ENCODE measurements around the gene RAP1A.
A peak's percentile ranks its signal among the peaks of the same experiment; 100 is the strongest.
"Not testable (repeated sequence)": the region's sequence is repeated elsewhere in the genome, so short reads cannot be mapped to it uniquely, and the experiment has no call there.

RAP1A gene

DNA sequence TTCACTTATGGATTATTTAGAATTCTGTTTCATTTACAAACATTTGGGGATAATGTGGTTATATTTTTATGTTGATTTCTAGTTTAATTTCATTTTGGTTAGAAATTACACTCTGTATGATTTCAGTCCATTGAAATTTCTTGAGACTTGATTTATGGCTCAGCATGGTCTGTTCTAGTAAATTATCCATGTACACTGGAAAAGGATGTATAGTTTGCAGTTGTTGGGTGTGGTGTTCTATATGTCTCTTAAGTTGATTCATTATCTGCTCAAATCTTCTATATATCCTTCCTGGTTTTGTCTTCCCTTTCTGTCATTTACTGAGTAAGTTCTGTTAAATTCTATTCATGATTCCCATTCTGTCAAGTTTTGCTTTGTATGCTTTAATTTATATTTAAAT, 52.3 kb downstream of the RAP1A start:
- DNase-seq, result no peak

DNA sequence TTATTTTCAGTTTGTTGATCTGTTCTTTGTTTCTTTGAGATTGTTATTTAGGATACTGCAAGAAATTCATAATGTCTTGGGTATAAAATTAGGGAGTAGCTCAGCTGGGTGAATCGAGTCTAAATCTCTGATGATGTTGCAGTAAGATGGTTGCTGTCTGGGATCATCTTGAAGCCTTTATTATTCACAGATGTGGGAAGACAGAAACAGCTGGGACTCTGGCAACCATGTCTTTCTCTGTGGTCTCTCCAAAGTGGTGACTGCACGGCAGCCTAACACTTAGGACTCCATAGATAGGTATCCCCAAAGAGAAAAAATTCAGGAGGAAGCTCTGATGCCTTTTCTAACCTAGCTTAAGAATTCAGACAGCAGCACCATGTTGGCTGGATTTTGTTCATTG, 52.7 kb downstream of the RAP1A start:
- no peak for DNase-seq

DNA sequence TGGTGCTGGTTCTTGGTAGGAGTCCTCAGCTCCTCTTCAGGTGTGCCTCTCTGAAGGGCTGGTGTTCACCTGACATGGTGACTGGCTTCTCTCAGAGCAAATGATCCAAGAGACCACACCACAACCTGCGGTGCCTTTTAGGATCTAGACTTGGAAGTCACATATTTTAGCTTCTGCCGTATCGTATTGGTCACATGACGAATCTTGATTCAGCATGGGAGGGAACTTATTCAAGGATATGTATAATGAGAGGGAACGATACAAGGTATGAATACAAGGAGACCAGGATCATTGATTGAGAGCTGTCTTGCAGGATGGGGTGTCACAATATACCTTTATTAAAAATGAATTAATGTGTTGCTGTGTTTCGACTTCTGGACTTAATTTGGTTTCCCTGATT, 58.0 kb downstream of the RAP1A start:
- no peak for DNase-seq

DNA sequence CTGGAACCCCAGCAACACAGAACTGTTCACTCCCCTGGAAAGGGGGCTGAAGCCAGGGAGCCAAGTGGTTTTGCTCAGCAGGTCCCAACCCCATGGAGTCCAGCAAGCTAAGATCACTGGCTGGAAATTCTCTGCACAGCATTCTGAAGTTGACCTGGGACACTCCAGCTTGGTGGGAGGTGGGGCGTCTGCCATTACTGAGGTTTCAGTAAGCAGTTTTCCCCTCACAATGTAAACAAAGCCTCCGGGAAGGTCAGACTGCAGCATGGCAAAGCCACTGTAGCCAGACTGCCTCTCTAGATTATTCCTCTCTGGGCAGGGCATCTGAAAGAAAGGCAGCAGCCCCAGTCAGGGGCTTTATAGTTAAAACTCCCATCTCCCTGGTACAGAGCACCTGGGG, 60.0 kb downstream of the RAP1A start:
- no peak for DNase-seq

DNA sequence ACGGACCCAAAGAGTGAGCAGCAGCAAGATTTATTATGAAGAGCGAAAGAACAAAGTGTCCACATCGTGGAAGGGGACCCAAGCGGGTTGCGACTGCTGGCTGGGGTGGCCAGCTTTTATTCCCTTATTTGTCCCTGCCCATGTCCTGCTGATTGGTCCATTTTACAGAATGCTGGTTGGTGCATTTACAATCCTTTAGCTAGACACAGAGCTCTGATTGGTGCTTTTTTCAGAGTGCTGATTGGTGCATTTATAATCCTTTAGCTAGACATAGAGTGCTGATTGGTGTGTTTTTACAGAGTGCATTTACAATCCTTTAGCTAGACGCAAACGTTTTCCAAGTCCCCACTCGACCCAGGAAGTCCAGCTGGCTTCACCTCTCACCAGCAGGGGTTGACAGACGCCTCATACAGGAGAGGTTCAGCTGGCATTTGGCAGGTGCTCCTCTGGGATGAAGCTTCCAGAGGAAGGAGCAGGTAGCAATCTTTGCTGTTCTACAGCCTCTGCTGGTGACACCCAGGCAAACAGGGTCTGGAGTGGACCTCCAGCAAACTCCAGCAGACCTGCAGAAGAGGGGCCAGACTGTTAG, 60.7 kb downstream of the RAP1A start:
- not testable (repeated sequence) for DNase-seq

DNA sequence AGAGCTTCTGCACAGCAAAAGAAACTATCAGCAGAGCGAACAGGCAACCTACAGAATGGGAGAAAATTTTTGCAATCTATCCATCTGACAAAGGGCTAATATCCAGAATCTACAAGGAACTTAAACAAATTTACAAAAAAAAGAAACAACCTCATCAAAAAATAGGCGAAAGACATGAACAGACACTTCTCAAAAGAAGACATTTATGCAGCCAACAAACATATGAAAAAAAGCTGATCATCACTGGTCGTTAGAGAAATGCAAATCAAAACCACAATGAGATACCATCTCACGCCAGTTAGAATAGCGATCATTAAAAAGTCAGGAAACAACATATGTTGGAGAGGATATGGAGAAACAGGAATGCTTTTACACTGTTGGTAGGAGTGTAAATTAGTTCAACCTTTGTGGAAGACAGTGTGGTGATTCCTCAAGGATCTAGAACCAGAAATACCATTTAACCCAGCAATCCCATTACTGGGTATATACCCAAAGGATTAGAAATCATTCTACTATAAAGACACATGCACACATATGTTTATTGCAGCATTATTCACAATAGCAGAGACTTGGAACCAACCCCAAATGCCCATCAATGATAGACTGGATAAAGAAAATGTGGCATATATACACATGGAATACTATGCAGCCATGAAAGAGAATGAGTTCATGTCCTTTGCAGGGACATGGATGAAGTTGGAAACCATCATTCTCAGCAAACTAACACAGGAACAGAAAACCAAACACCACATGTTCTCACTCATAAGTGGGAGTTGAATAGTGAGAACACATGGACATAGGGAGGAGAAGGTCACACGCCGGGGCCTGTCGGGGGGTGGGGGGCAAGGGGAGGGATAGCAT, 65.9 kb downstream of the RAP1A start:
- not testable (repeated sequence) for DNase-seq

DNA sequence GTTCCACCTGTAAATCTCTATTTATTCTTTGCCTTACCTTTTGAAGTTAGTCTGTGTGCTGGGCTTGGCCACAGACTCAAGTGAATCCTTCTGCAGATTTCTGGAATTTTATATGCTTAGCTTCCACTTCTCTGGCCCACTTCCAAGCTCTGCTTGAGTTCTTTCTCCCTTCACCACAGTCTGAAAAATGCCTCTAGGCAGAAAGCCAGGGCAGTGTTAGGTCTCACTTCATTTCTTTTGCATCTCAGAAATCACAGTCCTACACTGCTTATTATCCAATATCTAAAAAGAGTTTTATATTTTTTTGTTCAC, 70.7 kb downstream of the RAP1A start:
- DNase-seq, result peak; percentile 84

DNA sequence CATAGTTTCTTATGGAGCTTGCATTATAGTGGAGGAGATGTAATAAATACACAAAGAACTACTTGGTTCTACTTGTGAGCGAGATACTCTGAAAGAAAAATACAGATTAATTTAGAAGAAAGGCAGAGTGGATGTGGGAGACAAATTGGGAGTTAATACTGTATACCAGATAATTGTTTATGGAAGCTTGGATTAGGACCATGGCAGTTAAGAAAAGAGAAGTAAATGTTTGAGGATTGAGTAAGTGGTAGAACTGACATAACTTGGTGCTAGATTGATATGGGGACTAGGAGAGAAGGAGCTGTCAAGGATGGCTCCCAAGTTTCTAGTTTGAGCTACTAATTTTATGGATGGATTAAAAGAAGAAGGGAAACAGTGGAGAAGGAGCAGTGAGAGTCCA, 72.3 kb downstream of the RAP1A start:
- no peak for DNase-seq

DNA sequence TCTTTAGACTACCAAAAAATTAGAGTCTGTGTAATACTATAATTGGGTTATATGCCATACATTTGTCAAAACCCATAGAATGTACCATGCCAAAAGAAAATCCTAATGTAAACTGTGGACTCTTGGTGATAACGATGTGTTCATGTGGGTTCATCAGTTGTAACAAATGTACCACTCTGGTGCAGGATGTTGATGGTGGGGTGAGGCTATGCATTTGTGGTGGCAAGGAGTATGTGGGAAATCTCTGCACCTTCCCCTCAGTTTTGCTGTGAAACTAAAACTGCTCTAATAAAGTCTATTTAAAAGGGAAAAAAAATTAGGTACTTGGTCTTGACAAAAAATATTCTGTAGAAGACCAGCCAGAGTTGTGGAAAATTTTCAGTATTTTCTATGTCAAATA, 76.2 kb downstream of the RAP1A start:
- DNase-seq, result no peak

DNA sequence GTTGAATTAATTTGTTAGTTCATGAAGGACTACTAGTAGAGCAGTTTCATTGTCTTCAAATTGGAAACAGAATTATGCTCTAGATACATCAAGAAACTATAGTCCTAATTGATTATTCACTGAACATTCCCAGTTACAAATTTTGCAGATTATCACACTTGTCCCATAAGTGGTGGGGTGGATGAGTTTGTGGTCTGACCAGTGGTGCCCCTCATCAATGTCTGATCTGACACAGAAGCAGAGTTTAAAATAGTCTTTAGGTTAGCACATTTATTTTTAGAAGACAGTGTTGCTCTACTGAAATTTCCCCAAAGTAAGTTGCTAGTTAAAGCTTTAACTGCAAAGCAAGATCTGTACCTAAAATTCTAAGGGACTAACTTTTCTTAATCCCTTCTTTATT, 76.7 kb downstream of the RAP1A start:
- DNase-seq, result no peak

DNA sequence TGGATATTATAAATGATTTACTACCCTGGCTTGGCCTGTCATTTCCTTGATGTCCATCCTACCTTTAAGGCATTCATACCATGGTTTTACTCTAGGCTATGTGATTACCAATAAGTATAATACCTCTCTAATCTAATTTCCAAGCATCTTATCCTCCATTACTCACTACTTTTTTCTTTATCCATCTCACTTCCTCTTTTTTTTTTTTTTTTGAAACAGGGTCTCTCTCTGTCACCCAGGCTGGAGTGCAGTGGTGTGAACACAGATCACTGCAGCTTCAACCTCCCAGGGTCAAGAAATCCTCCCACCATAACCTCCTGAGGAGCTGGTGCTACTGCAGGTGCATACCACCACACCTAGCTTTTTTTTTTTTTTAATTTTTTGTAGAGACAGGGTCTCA, 79.7 kb downstream of the RAP1A start:
- DNase-seq, result no peak

DNA sequence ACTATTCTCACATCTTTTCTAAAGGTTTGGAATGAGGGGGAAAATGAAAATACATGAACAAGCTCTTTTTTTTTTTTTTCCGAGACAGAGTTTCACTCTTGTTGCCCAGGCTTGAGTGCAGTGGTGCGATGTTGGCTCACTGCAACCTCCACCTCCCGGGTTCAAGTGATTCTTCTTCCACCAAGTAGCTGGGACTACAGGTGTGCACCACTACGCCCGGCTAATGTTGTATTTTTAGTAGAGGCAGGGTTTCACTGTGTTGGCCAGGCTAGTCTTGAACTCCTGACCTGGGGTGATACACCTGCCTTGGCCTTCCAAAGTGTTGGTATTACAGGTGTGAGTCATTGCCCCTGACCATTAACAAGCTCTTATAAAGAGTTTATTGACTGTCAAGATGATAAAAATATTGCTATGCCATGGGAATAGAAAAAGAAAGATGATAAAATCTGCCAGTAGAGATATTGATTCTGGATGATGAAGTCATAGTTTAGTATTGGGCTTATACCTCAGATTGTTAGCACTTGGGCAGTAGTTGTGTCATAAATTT, 83.0 kb downstream of the RAP1A start:
- DNase-seq, result no peak

DNA sequence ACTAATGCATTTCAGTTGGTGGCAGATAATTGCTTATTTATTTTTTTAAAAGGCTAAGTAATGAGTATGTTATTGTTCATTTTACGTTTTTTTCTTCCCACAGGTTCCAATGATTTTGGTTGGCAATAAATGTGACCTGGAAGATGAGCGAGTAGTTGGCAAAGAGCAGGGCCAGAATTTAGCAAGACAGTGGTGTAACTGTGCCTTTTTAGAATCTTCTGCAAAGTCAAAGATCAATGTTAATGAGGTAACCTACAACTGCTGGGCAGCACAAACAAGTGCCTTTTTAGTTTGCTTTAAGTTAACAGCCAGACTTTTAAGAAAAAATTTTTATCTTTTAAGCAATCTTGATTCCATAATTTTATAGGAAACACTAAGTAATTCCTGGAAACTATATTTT, 84.7 kb downstream of the RAP1A start:
- no peak for DNase-seq

DNA sequence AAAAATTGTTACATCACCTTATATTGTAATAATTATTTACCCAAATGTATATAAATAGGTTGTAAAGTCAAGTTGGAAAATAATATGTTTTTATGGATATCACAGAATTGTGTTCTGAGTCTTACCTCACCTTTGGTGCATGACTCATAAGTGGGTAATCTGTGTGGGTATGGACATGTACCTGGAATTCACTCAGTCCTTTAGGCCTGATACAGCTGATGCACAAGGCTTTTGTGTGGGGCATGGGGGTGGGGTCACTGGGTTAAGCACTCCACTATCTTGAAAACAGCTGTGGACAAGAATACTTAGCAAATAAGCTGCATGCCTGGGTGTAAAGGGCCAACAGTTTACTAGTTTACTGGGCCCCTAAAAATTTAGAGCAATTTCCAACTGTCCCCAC, 85.2 kb downstream of the RAP1A start:
- peak; percentile 60 for DNase-seq

DNA sequence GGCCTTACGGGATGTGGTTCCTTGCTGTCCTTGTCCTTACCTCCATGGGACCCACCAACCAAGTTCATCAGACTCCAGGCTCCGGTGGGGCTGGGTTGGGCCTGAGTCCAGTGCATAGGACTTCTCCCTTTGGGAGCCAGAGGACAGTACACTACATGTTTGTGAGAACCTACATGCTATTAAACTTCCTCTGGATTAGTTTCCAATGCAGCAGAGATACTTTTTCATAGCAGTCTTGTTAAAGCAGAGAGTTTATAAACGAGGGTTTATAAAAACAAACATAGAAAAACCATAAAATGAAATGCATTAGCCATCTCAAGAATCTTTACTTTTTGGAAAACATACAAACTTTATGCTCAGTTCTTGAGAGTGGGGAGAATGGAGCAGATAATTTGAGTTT, 86.3 kb downstream of the RAP1A start:
- no peak for DNase-seq

DNA sequence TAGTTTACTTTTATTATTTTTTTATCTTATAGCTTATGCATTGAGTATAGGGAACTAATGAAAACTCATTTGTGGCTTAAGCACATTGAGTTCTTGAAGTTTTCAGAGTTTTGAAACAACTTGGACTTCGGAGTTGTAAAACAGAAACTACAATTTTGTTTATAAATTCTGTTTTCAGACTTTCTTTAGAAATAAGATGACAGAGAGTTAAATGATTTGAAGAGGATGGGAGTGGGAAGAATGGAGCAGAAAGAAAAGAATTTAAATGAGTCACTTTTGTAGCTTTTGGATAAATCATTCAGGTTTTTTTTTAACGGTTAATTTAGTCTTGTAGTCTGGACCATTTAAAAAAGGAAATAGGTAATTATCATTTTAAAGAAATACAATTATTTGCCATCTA, 87.3 kb downstream of the RAP1A start:
- DNase-seq, result no peak

DNA sequence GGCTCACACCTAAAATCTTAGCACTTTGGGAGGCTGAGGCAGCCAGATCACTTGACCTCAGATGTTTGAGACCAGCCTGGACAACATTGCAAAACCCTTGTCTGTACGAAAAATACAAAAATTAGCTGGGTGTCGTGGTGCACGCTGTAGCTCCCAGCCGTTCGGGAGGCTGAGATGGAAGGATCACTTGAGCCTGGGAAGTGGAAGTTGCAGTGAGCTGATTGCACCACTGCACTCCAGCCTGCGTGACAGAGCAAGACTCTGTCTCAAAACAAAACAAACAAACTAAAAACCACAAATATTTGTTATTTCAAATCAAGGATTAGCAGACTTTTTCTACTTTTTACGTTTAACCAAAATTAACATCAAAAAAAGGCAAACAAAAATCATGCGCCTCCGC, 88.3 kb downstream of the RAP1A start:
- no peak for DNase-seq

DNA sequence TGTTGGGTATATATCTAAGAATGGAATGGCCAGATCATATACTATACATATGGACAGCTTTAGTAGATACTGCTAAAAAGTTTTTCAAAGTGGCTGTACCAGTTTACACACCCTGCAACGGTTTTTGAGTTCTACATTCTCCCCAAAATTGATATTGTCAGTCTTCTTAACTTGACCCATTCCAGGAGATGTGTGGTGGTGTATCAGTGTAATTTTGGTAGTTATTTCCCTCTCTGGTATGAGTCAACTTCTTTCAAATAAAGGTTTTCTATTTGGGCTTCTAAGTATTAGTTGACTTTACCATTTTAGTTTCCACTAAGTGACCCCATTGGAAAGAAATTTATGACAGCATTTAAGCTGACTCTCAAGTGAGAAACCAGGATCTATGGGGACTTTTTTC, 90.4 kb downstream of the RAP1A start:
- DNase-seq, result no peak

DNA sequence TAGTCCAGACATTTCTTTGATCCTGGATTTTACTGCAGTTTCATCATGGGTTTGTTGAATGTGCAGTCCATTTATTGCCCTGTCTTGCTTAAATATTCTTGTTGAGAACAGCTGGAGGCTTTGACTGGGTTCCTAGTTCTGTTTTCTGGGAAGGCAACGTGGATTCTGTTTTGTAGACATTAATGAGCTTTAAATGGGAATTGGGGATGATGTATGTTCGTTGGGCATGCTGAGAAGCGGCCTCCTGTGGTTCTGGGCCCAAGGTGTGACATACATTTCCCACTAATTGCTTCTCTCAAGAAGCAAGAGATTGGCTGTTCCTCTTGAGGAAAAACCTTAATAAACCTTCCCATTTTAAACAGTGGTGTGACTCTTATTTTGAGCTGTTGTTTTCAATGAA, 96.7 kb downstream of the RAP1A start:
- DNase-seq, result no peak

DNA sequence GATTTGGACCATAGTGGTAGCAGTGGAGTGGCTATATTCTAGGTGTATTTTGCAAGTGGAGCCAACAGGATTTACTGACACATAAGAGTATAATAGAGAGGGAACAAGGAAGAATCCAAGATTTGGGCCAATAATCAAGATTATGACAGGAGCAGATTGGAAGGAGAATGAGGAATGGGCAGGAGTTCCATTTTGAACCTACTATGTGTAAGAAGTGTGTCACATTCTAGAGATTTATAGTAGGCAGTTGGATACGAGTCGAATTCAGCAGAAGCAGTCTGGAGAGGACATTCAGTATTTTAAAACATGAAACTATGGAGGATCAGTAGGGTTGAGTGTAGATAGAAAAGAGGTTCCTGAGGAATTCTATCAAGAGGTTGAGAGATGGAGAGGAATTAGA, 97.9 kb downstream of the RAP1A start:
- DNase-seq, result no peak

DNA sequence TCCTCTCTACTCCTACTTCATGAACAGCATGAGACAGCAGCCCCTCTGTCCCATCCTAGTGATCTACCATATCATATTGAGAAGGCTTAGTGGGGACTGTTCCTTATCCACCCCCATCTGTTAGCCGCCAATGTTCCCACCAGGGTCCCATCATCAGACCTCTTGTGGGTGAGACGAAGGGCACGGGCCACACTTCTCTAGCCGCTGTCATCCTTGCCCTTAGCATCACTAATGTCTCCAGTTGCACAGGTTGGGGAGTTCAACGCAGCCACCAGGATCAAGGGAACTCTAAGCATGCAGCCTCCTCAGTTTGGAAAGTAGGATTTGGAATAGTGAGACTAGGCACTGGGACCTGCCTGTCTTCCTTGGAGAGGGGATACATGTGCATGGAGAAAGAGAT, 99.5 kb downstream of the RAP1A start:
- no peak for DNase-seq

DNA sequence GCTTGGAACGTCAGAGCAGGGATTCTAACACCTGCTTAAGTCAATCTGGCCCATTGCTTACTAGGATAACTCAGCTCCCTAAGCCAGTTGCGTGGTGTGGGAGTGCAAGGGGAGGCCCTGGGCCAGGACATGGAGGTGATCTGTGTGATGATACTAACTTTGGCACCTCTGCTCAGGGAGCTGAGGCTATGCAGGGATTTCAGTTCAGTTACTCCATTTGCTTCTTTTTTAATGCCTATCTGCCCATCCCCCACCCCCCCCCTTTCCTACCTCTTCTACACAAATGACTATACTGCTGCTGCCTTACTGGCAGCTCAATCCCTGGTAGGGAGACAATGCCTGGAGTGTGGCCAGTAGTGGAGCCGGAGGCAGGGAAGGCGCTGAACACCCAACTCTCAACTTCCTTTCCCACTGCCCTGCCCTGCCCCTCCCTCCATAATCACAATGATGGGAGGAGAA, 100.1 kb downstream of the RAP1A start:
- DNase-seq, result no peak

DNA sequence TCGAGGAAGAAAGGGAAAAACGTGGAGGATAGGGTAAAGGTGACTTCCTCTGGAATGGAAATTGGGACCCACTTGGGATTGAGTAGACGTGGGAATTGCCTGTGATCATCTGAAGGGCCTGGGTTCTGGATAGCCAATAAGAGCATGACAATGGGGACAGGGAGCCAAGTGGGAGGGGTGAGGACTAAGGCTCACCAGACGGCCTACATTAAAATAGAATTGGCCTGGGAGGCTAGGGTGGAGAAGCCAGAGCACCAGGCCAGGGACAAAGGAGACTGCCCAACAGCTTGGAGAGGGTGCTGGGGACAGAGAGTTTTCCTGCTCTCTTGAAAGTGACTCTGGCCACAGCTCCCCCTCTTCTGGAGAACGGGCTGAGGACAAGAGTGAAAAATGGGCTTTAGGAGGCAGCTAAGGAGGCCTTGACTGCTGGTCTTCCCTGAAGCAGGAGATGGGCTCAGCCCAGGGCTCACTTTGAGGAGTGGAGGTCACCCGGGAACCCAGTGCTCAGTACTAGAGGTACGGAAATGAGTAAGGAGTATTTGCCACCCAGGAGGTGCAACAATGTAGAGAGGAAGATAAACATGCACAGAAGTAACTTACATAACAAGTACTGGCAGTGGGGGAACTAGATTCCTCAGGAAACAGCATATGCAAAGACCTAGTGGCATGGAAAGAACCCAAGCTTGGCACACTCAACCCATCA, 100.8 kb downstream of the RAP1A start:
- DNase-seq, result no peak

Data from NCI-H226 (cell line).